CD4-positive, alpha-beta memory T cell (primary cell): ENCODE measurements around the gene MCOLN3. TPM values are rescaled to one million over a fixed set of nuclear protein-coding genes. Genes with fewer than 3 reads are reported as not detected.

ENCODE experiments used
- CTCF ChIA-PET: fragments of 350-600 bp; sonication (Branson Sonifier 250); formaldehyde crosslinking; loops from one replicate; lab custom pipeline; 2021; ENCODE audit warnings: inconsistent platforms; ENCODE audit not compliant: partially characterized antibody; lab: Charles Lee
- POLR2A ChIA-PET: fragments of 350-600 bp; sonication (Branson Sonifier 250); formaldehyde crosslinking; loops from one replicate; lab custom pipeline; 2021; ENCODE audit not compliant: partially characterized antibody; lab: Charles Lee
- DNase-seq, 5 donors: peaks; one replicate each; pipeline versions ENCODE4 v3.0.0 to v3.0.0-alpha.2; 2020 to 2022; ENCODE audit warnings: mixed read lengths in 1 of 5
- H3K27ac ChIP-seq: one replicate; pipeline ENCODE4 v1.7.0; 2013; ENCODE audit warnings: low read depth, low read length
- H3K27me3 ChIP-seq: 2 replicates; pipeline ENCODE4 v1.7.0; 2013; ENCODE audit warnings: mild to moderate bottlenecking, low read length, moderate library complexity; ENCODE audit not compliant: insufficient read depth
- H3K36me3 ChIP-seq: 2 replicates; pipeline ENCODE4 v1.7.0; 2013; ENCODE audit warnings: mild to moderate bottlenecking, low read length, moderate library complexity; ENCODE audit not compliant: insufficient read depth
- H3K4me1 ChIP-seq: 2 replicates; pipeline ENCODE4 v1.7.0; 2013; ENCODE audit warnings: mild to moderate bottlenecking, low read length, moderate library complexity; ENCODE audit not compliant: insufficient read depth
- H3K4me3 ChIP-seq, 2 donors: one replicate each; pipeline ENCODE4 v1.7.0; 2013; ENCODE audit warnings: low read length in 2 of 2, mild to moderate bottlenecking in 1 of 2
- H3K9me3 ChIP-seq, 2 donors: one replicate each; pipeline ENCODE4 v1.7.0; 2013; ENCODE audit warnings: low read length in 2 of 2, control low read depth in 1 of 2; ENCODE audit not compliant: control insufficient read depth in 1 of 2
- H3K27ac Mint-ChIP-seq, 7 donors: one replicate each; pipeline ENCODE4 v1.8.0; 2020 to 2021; ENCODE audit warnings: mixed read lengths in 7 of 7, mild to moderate bottlenecking in 6 of 7, inconsistent platforms in 3 of 7, moderate library complexity in 3 of 7
- H3K27me3 Mint-ChIP-seq, 2 donors: one replicate each; pipeline ENCODE4 v1.8.0; 2020 to 2021; ENCODE audit warnings: mixed read lengths in 2 of 2
- H3K36me3 Mint-ChIP-seq, 2 donors: one replicate each; pipeline ENCODE4 v1.8.0; 2020 to 2021; ENCODE audit warnings: mixed read lengths in 2 of 2, inconsistent platforms in 1 of 2, mild to moderate bottlenecking in 1 of 2
- H3K4me1 Mint-ChIP-seq, 4 donors: one replicate each; pipeline ENCODE4 v1.8.0; 2020 to 2021; ENCODE audit warnings: mixed read lengths in 4 of 4, mild to moderate bottlenecking in 1 of 4
- H3K4me3 Mint-ChIP-seq, 8 donors: one replicate each; pipeline ENCODE4 v1.8.0; 2020 to 2021; ENCODE audit warnings: mixed read lengths in 8 of 8, mild to moderate bottlenecking in 7 of 8, moderate library complexity in 6 of 8, inconsistent platforms in 3 of 8
- H3K9me3 Mint-ChIP-seq, 8 donors: one replicate each; pipeline ENCODE4 v1.8.0; 2020 to 2021; ENCODE audit warnings: mixed read lengths in 8 of 8, mild to moderate bottlenecking in 5 of 8, inconsistent platforms in 3 of 8, moderate library complexity in 1 of 8
- intact Hi-C: fragments of 100-400 bp; cut with micrococcal nuclease; formaldehyde crosslinking; loops from one replicate; pipeline ENCODE4 v1.15.1; 2023
- polyA plus RNA-seq, 2 donors: library from polyadenylated mRNA; unstranded; fragments of 300-500 nt; fragmentation: Illumina TruSeq; gene quantifications; one replicate each; pipeline ENCODE4 v1.2.3, GENCODE V29; 2021
- total RNA-seq, 2 experiments: library from RNA; stranded (reverse); gene quantifications; one replicate each; pipeline ENCODE4 v1.2.3, GENCODE V29; 2021

The MCOLN3 gene
- total and polyA plus RNA-seq, 4 experiments from 2014 or later, result 0.80 to 4.3 (median 2.2) TPM

GRCh38 chr1:85062425-85063026 is 14.2 kb upstream of the MCOLN3 start:
- Mint-ChIP-seq H3K4me1 (peaks cover 10 to 14% (median 12%) of the 10 kb centered on the region in 4 donors), H3K27ac (peak overlapping the region; percentile 55 to 96 (median 95)), H3K27me3 (peaks cover 10 to 13% of the 10 kb centered on the region in 2 donors), H3K9me3 (no peaks in the 10 kb centered on the region), H3K36me3 (peaks cover 0 to 2% of the 10 kb centered on the region in 2 donors), H3K4me3 (peak overlapping the region; percentile 32 to 96 (median 88))
- no peak overlapping the region for H3K27ac ChIP-seq
- intact Hi-C loops, result loop anchor here (1.0 kb wide), 1 partner anchor 139 kb away; the partner anchor contains the start of gene SYDE2
- H3K4me3 ChIP-seq, result no peak overlapping the region
- POLR2A ChIA-PET, result interaction anchor here (0.6 to 1.5 kb wide), 4 partner anchors 8 to 197 kb away, joined by 3 to 5 read pairs (median 3); partner anchors contain the start of gene C1orf52
- no peaks in the 10 kb centered on the region for H3K9me3 ChIP-seq
- DNase-seq, result no peak
- H3K27me3 ChIP-seq, result no peaks in the 10 kb centered on the region
- H3K36me3 ChIP-seq, result no peaks in the 10 kb centered on the region
- CTCF ChIA-PET, result interaction anchor here (1.1 to 1.8 kb wide), 3 partner anchors 114 to 196 kb away, joined by 3 to 9 read pairs (median 8); partner anchors contain the start of gene C1orf52
- peaks cover 10% of the 10 kb centered on the region for H3K4me1 ChIP-seq

- H3K27ac Mint-ChIP-seq, result peak overlapping the region; percentile 55 to 96 (median 95)
- H3K4me3 Mint-ChIP-seq, result peak overlapping the region; percentile 82 to 96 (median 88)
- ChIA-PET CTCF (interaction anchor here (1.1 to 1.8 kb wide), 3 partner anchors 114 to 197 kb away, joined by 3 to 9 read pairs (median 8); partner anchors contain the start of gene C1orf52), POLR2A (interaction anchor here (1.0 to 1.5 kb wide), 3 partner anchors 9 to 198 kb away, joined by 3 to 5 read pairs (median 3); partner anchors contain the start of gene C1orf52)
- H3K27me3 Mint-ChIP-seq, result peaks cover 9 to 13% of the 10 kb centered on the region in 2 donors
- Histone ChIP-seq H3K36me3 (no peaks in the 10 kb centered on the region), H3K9me3 (no peaks in the 10 kb centered on the region), H3K4me3 (peak overlapping the region in 1 of 2 donors; percentile 41), H3K27ac (no peak overlapping the region), H3K27me3 (no peaks in the 10 kb centered on the region), H3K4me1 (peaks cover 10% of the 10 kb centered on the region)
- H3K36me3 Mint-ChIP-seq, result peaks cover 0 to 2% of the 10 kb centered on the region in 2 donors
- intact Hi-C loops, result loop anchor here (1.0 kb wide), 1 partner anchor 139 kb away; the partner anchor contains the start of gene SYDE2
- H3K9me3 Mint-ChIP-seq, result no peaks in the 10 kb centered on the region
- peaks cover 10 to 14% (median 12%) of the 10 kb centered on the region in 4 donors for H3K4me1 Mint-ChIP-seq
- DNase-seq, result peak; percentile 85 to 92 (median 88)
These were observed 13.6 kb upstream of the MCOLN3 start for GRCh38 chr1:85061711-85062424.

GRCh38 chr1:85060038-85060437 is 11.7 kb upstream of the MCOLN3 start:
- Mint-ChIP-seq H3K27ac (no peak overlapping the region), H3K9me3 (no peaks in the 10 kb centered on the region), H3K27me3 (peaks cover 12 to 16% of the 10 kb centered on the region in 2 donors), H3K4me1 (peaks cover 10 to 14% (median 12%) of the 10 kb centered on the region in 4 donors), H3K36me3 (peaks cover 0 to 2% of the 10 kb centered on the region in 2 donors), H3K4me3 (no peak overlapping the region)
- Histone ChIP-seq H3K27me3 (no peaks in the 10 kb centered on the region), H3K4me1 (peaks cover 10% of the 10 kb centered on the region), H3K9me3 (no peaks in the 10 kb centered on the region), H3K36me3 (no peaks in the 10 kb centered on the region), H3K27ac (no peak overlapping the region), H3K4me3 (no peak overlapping the region)
- intact Hi-C loops, result no loop called here
- no peak for DNase-seq
- POLR2A ChIA-PET, result no interaction called here
- CTCF ChIA-PET, result no interaction called here

- Mint-ChIP-seq H3K27me3 (peaks cover 13 to 16% of the 10 kb centered on the region in 2 donors), H3K4me1 (peaks cover 10 to 14% (median 12%) of the 10 kb centered on the region in 4 donors), H3K36me3 (peaks cover 0 to 2% of the 10 kb centered on the region in 2 donors), H3K9me3 (no peaks in the 10 kb centered on the region), H3K27ac (no peak overlapping the region), H3K4me3 (no peak overlapping the region)
- Histone ChIP-seq H3K36me3 (no peaks in the 10 kb centered on the region), H3K9me3 (no peaks in the 10 kb centered on the region), H3K27ac (no peak overlapping the region), H3K4me1 (peaks cover 10% of the 10 kb centered on the region), H3K27me3 (no peaks in the 10 kb centered on the region), H3K4me3 (no peak overlapping the region)
- POLR2A ChIA-PET, result interaction anchor here (1.6 kb wide), 1 partner anchor 10 kb away, joined by 3 read pairs; no protein-coding TSS in a partner anchor
- intact Hi-C loops, result no loop called here
- CTCF ChIA-PET, result no interaction called here
- no peak for DNase-seq
These were observed 11.3 kb upstream of the MCOLN3 start for GRCh38 chr1:85059563-85059962.

GRCh38 chr1:85058786-85059185 is 10.5 kb upstream of the MCOLN3 start:
- no peak overlapping the region for H3K27ac ChIP-seq
- peaks cover 0 to 2% of the 10 kb centered on the region in 2 donors for H3K36me3 Mint-ChIP-seq
- H3K4me1 ChIP-seq, result peaks cover 10% of the 10 kb centered on the region
- ChIA-PET CTCF (no interaction called here), POLR2A (interaction anchor here (1.6 kb wide), 1 partner anchor 9 kb away, joined by 3 read pairs; no protein-coding TSS in a partner anchor)
- peaks cover 13 to 16% of the 10 kb centered on the region in 2 donors for H3K27me3 Mint-ChIP-seq
- H3K27me3 ChIP-seq, result no peaks in the 10 kb centered on the region
- no peaks in the 10 kb centered on the region for H3K9me3 ChIP-seq
- intact Hi-C loops, result no loop called here
- H3K4me3 Mint-ChIP-seq, result no peak overlapping the region
- H3K36me3 ChIP-seq, result no peaks in the 10 kb centered on the region
- no peak overlapping the region for H3K27ac Mint-ChIP-seq
- no peak for DNase-seq
- no peaks in the 10 kb centered on the region for H3K9me3 Mint-ChIP-seq
- H3K4me1 Mint-ChIP-seq, result peaks cover 10 to 14% (median 12%) of the 10 kb centered on the region in 4 donors
- no peak overlapping the region for H3K4me3 ChIP-seq

GRCh38 chr1:85058311-85058710 is 10.0 kb upstream of the MCOLN3 start:
- H3K9me3 ChIP-seq, result no peaks in the 10 kb centered on the region
- no peak overlapping the region for H3K27ac ChIP-seq
- H3K27ac Mint-ChIP-seq, result no peak overlapping the region
- H3K27me3 Mint-ChIP-seq, result peaks cover 13 to 17% of the 10 kb centered on the region in 2 donors
- no peaks in the 10 kb centered on the region for H3K27me3 ChIP-seq
- H3K4me3 ChIP-seq, result no peak overlapping the region
- POLR2A ChIA-PET, result interaction anchor here (1.6 kb wide), 1 partner anchor 9 kb away, joined by 3 read pairs; no protein-coding TSS in a partner anchor
- H3K36me3 ChIP-seq, result no peaks in the 10 kb centered on the region
- peaks cover 0 to 2% of the 10 kb centered on the region in 2 donors for H3K36me3 Mint-ChIP-seq
- H3K4me1 ChIP-seq, result peaks cover 10% of the 10 kb centered on the region
- DNase-seq, result no peak
- CTCF ChIA-PET, result no interaction called here
- H3K4me3 Mint-ChIP-seq, result no peak overlapping the region
- intact Hi-C loops, result no loop called here
- no peaks in the 10 kb centered on the region for H3K9me3 Mint-ChIP-seq
- H3K4me1 Mint-ChIP-seq, result peaks cover 10 to 14% (median 12%) of the 10 kb centered on the region in 4 donors
